ENCODE data around the gene SALL4. TPM values are rescaled to one million over a fixed set of nuclear protein-coding genes. Genes with fewer than 3 reads are reported as not detected.

The SALL4 gene
- total RNA-seq, 1 experiment from 2014 or later: 279 TPM

GRCh38 chr20:51797357-51798025, 4.8 kb downstream of the SALL4 start:
- Histone ChIP-seq H2AFZ (ENCODE audit: low read length) (no peak overlapping the region), H4K5ac (ENCODE audit: insufficient read length, low read depth, low read length) (no peak overlapping the region), H4K91ac (ENCODE audit: insufficient read length, low read depth, low read length) (no peak overlapping the region), H3K4me2 (ENCODE audit: insufficient read depth, insufficient read length, low read length) (peak overlapping the region; percentile 81), H3K4me1 (ENCODE audit: insufficient read depth, low read length) (peaks cover 11% of the 10 kb centered on the region), H3K4ac (ENCODE audit: low read depth, low read length) (no peak overlapping the region), H3K9me3 (ENCODE audit: control insufficient read depth, low read depth, low read length) (no peaks in the 10 kb centered on the region), H2AK5ac (ENCODE audit: insufficient read length, low read length) (no peak overlapping the region), H3K9ac (ENCODE audit: extremely low read depth, insufficient read length, low read length) (peak overlapping the region; percentile 46), H3K79me1 (ENCODE audit: insufficient read depth, low read depth, low read length, poor library complexity, severe bottlenecking) (peaks cover 4% of the 10 kb centered on the region), H2BK12ac (ENCODE audit: insufficient read length, low read depth, low read length) (no peak overlapping the region), H3K27ac (ENCODE audit: insufficient read length, low read depth, low read length) (no peak overlapping the region), H3T11ph (ENCODE audit: low read length) (no peak overlapping the region), H2BK5ac (ENCODE audit: insufficient read length, low read length) (no peak overlapping the region), H3K79me2 (ENCODE audit: insufficient read depth, low read length) (peaks cover 69% of the 10 kb centered on the region), H3K18ac (ENCODE audit: insufficient read length, low read depth, low read length) (no peak overlapping the region), H4K20me1 (ENCODE audit: control insufficient read depth, insufficient read depth, insufficient read length) (no peaks in the 10 kb centered on the region), H2BK20ac (ENCODE audit: low read depth, low read length, poor library complexity, severe bottlenecking) (no peak overlapping the region), H3K27me3 (ENCODE audit: insufficient read depth, low read length) (no peaks in the 10 kb centered on the region), H2BK15ac (ENCODE audit: low read depth, low read length) (no peak overlapping the region), H2BK120ac (ENCODE audit: low read depth, low read length, poor library complexity, severe bottlenecking) (no peak overlapping the region), H4K8ac (replicated peaks; ENCODE audit: insufficient read length, low read depth, low read length) (no peak overlapping the region), H3K14ac (ENCODE audit: insufficient read depth, low read length) (no peak overlapping the region), H3K23ac (ENCODE audit: insufficient read length, low read depth, low read length) (no peak overlapping the region), H3K23me2 (ENCODE audit: insufficient read length, low read depth, low read length, poor library complexity, severe bottlenecking) (peaks cover 15% of the 10 kb centered on the region), H3K56ac (ENCODE audit: insufficient read length, low read depth, low read length) (no peak overlapping the region)
- TF ChIP-seq CTCF (conservative IDR thresholded peaks at IDR 0.05): no peak
- no peak for DNase-seq
- Mint-ChIP-seq H3K4me3 (peak overlapping the region; percentile 97 to 98), H3K36me3 (ENCODE audit: insufficient read depth in 1 of 3, low read depth in 3 of 3) (peaks cover 12 to 61% (median 46%) of the 10 kb centered on the region in 3 experiments), H3K4me1 (peaks cover 63 to 64% of the 10 kb centered on the region in 2 experiments), H3K9me3 (peaks cover 0 to 3% of the 10 kb centered on the region in 2 experiments; a peak in 3 of 5 replicates), H3K27ac (peak overlapping the region; percentile 27 to 100 (median 99)), H3K27me3 (ENCODE audit: low read depth) (no peaks in the 10 kb centered on the region; the same call in 1 of the 2 replicates)
- no CpG with 5 or more reads among the region's 3 CpGs for WGBS (ENCODE audit: extremely low coverage, insufficient read length, low lambda C conversion rate)
